NCI-H345 (cell line): ENCODE data around the gene SLTM.
"Not testable (repeated sequence)": the region's sequence is repeated elsewhere in the genome, so short reads cannot be mapped to it uniquely, and the experiment has no call there.

Experiments used
- DNase-seq: peaks from one replicate; lab custom pipeline; 2025; lab: John Stamatoyannopoulos, UW

Gene SLTM

GRCh38 chr15:58933281-58934113, at the start of gene SLTM:
TSS of gene SLTM (minus strand) at chr15:58933679. CDS start at chr15:58933565, 114 bp downstream.
- DNase-seq = peak; percentile 86

DNA sequence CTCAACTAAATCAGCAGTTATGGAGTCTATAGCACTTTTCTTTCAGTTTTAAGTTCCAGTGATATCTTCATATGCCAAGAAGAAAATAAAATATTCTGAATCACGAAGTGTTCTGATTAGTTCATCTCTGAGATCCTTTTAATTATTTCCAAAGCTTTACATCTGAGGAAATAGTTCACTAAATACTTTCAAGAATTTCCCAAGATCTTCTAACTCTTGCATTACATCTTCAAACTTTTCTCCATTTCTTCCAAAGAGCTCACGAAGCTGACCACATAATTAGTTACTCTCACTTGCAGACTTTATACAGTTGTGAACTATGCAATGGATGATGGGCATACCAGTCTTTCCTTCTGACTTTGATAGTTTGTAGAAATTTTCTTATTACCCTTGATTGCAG, 49.8 kb upstream of the SLTM start:
- no peak for DNase-seq

DNA sequence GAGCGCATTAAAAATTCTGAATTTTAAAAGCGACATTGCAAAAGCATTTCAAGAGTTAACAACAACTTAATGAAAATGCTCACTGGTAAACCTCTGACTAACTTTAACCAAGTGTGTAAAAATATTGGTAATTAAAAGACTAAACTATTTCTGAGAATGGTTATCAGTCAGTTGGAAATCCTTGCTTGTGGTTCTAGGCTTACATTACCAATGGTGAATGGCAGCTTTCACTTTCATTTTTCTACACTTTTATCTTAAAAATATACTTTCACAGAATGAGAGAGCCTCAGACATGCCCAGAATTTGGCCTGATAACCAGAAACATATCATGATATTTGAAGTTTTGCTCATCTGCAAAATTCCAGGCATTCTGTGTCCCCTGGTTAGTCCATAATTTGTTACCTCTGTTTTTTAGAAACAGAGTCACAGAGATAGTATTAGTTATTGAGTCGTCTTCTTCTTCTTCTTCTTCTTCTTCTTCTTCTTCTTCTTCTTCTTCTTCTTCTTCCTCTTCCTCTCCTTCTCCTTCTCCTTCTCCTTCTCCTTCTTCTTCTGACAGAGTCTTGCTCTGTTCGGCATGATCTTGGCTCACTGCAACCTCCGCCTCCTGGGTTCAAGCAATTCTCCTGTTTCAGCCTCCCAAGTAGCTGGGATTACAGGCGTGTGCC, 48.5 kb upstream of the SLTM start:
- no peak for DNase-seq

DNA sequence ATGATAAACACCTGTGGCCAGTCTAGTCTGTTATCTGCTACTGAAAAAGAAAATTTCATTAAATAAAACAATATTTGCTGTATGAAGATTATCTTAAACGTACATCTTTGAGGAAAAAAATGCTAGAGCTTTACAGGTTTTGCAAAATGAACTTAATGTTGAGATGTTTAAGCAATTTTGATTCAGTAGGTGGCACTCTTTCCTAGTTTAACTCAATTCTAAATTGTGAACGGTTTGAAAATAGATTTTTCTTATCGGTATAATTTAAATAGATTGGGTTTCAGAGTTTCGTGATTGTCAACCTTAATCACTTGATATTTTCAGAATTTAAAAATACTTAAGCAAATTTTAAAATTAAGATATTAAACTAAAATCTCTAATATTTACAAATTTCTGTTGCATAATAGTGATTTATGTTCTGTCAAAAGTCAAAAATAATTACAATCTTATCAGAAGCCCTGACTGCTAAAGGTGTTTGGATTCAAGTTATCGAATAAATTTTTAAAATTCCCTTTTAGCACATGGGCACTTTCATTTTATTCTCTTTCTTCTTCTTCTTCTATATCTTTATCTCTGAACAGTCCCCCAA, 47.0 kb upstream of the SLTM start:
- peak; percentile 12 for DNase-seq

DNA sequence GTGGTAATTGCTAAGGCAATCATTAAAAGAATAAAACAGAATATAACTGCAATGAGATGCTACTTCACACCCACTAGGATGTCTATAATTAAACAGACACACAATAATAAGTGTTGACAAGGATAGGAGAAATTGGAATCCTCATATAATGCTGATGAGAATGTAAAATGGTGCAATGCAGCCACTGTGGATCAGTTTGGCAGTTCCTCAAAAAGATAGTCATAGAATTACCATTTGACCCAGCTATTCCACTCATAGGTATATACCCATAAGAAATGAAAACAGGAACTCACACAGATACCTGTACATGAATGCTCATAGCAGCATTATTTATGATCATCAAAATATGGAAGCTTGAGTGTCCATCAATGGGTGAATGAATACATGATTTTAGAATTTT, 44.4 kb upstream of the SLTM start:
- DNase-seq = no peak

DNA sequence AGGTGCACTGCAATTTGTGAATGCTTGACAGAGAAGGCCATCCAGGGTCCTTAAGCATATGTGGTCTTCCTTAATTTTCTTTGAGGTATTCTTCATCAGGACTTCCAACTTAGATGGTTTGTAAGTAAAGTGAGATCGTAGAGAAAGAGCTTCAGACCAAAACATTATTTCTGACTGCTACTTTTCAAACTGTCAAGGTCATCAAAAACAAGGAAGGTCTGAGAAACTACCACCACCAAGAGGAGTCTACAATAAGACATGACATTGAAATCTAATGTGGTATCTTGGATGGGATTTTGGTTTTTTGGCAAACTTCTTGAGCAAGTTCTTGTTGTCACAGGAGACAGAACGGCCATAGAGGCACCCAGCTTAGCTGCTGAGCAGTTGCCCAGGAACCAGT, 34.0 kb upstream of the SLTM start:
- no peak for DNase-seq

DNA sequence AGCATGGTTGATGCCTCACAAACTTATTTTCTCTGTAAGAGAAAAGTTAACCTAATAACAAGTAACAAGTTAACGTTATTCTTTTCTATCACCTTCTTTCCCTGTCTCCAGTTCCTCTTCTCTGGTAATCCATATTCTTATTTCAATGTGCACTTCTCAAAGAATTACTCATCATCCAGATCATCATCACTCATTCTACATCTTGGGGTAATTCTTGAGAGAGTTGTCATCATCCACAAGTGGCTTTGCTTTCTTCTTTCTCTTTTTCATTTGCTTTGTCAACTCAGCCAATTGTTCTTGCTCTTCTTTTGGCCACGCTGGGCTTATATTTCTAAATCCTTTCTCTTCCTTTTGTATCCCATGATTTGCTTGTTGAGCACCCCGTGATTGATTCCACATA, 33.2 kb upstream of the SLTM start:
- no peak for DNase-seq

GRCh38 chr15:58962662-58963565, 29.4 kb upstream of the SLTM start:
- DNase-seq = no peak

GRCh38 chr15:58962136-58962535, 28.7 kb upstream of the SLTM start:
- DNase-seq = no peak

GRCh38 chr15:58958811-58959210, 25.3 kb upstream of the SLTM start:
- no peak for DNase-seq

- DNase-seq = peak; percentile 47
These were observed 23.9 kb upstream of the SLTM start for GRCh38 chr15:58957101-58957973.

DNA sequence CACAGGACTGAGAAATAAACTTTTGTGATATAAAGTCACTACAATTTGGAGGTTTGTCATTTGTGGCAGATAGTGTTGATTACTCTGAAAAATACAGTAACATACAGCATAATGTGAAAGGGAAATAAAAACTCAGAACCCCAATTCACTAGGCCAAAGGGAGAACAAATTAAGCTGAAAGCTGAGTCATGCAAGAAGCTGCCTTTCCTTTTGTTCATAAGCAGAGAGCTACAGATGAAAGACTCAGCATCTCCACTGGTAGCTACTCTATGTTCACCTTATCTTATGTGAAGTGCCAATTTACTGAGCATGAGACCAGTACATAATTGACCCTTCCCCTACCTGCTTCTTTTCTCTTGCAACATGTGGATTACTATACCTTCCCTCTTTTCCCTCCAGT, 19.3 kb upstream of the SLTM start:
- DNase-seq = no peak

GRCh38 chr15:58951388-58952007, 18.0 kb upstream of the SLTM start:
- peak; percentile 1 for DNase-seq

DNA sequence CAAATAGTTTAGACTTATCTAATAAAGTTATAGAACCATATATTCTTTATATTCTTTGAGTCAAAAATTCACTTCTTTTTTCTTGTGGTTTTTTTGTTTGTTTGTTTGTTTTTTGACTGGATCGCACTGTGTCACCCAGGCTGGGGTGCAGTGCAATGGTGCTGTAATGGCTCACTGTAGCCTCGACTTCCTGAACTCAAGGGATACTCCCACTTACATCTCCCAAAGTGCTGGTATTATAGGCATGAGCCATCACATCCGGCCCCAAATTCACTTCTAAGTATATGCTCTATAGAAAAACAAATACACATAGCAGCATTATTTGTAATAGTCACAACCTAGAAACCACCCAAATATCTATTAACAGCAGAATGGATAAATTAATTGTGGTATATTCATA, 13.7 kb upstream of the SLTM start:
- DNase-seq = no peak

GRCh38 chr15:58934974-58935373, 1.5 kb upstream of the SLTM start:
- DNase-seq = not testable (repeated sequence)

DNA sequence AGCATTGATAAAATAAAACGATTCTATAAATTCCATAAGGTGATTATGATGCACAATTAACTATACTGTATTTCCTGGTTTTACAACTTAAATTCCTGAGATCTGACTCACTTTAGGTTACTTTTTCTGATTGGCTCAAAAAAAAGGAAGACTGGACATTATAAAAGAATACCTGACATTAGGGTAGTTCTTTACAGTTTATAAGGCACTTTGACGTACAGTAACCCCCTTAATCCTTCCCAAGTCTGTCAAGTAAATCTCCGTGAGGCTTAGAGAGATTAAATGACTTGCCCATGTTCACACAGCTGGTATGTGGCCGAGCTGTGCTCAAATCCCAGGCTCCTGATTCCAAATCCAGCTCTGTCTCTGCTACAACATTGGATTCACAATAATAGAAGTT, 1.0 kb upstream of the SLTM start:
- DNase-seq = no peak

- no peak for DNase-seq
These were observed 602 bp upstream of the SLTM start for GRCh38 chr15:58934114-58934447.

DNA sequence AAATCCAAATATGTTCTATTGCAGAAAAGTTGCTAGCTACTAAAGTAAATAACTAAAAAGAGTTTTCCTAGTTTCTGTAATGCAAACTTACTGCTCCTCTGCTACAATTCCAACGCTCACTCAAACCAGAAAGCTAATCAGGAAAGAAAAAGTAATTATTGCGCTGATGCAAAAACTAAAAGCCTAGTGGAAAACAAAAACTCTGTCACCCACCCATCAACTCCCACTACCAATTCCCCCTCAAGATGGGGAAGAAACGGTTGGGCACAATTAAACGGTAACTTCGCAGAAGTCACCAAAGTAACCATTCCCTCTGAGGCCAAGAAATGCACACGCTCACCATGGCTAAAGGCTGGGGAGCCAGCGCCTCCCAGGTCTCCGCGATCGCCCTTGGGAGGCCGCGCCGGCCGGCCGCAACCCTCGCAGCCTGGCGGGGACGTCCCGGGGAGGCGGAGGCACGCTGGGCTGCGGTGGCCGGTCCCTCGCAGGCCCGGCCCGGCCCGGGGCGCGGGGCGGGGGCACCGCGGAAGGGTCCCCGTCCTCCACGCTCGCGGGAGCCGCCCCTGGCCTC, 684 bp downstream of the SLTM start:
- peak; percentile 39 for DNase-seq

DNA sequence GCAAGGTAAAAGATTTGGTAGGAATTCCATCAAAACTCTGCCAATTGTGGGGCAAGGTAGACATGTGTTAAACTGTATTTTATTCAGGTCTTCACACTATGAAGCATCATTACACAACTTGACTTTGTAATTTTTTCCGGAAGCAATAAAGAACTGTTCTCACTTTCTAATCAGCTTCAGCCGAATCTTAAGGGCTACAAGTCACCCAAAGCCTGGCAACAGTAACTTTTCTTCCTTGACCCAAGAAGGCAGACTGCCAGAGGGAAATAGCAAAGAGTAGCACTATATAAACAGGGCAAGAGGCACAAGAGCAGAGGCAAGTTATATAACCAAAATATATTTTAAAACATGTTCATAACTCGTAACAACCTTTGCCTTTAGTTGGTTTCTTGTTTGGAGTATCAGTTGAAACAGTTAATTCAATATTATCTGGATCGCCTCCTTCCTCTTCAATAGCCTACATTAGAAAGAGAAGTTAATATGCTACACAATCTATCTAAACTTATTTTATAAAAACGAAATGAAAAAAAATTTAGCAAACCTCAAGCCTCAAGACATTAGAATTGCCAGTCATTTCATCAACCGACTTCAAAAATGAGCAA, 1.4 kb downstream of the SLTM start:
- no peak for DNase-seq

- DNase-seq = no peak
These were observed 3.5 kb downstream of the SLTM start for GRCh38 chr15:58929891-58930416.
